H9 (cell line): ENCODE results near the gene HEYL. TPM values are rescaled to one million over a fixed set of nuclear protein-coding genes. Genes with fewer than 3 reads are reported as not detected.

Source experiments
- DNase-seq: peaks from one replicate; pipeline ENCODE4 v3.0.0-alpha.2; 2017
- H2AFZ ChIP-seq: one replicate; pipeline ENCODE4 v1.6.1; 2013; ENCODE audit warnings: mild to moderate bottlenecking, low read length, control low read depth, moderate library complexity
- H2AK5ac ChIP-seq: 2 replicates; pipeline ENCODE4 v1.6.1; 2013; ENCODE audit warnings: low read length, control low read depth, mixed read lengths; ENCODE audit not compliant: insufficient read length
- H2BK120ac ChIP-seq: one replicate; pipeline ENCODE4 v1.6.1; 2013; ENCODE audit warnings: low read depth, mild to moderate bottlenecking, low read length, control low read depth, inconsistent platforms; ENCODE audit not compliant: poor library complexity, severe bottlenecking
- H2BK12ac ChIP-seq: 2 replicates; pipeline ENCODE4 v1.6.1; 2013; ENCODE audit warnings: low read length, control low read depth, mixed read lengths, low read depth; ENCODE audit not compliant: insufficient read length
- H2BK15ac ChIP-seq: 2 replicates; pipeline ENCODE4 v1.6.1; 2013; ENCODE audit warnings: low read depth, low read length, control low read depth
- H2BK20ac ChIP-seq: one replicate; pipeline ENCODE4 v1.6.1; 2013; ENCODE audit warnings: low read depth, mild to moderate bottlenecking, low read length, control low read depth, inconsistent platforms; ENCODE audit not compliant: poor library complexity, severe bottlenecking
- H2BK5ac ChIP-seq: 2 replicates; pipeline ENCODE4 v1.6.1; 2013; ENCODE audit warnings: low read length, control low read depth, mixed read lengths; ENCODE audit not compliant: insufficient read length
- H3K14ac ChIP-seq: 2 replicates; pipeline ENCODE4 v1.6.1; 2013; ENCODE audit warnings: low read length, control low read depth; ENCODE audit not compliant: insufficient read depth
- H3K18ac ChIP-seq: 2 replicates; pipeline ENCODE4 v1.6.1; 2013; ENCODE audit warnings: low read depth, mild to moderate bottlenecking, mixed read lengths, low read length, control low read depth; ENCODE audit not compliant: insufficient read length
- H3K23ac ChIP-seq: 2 replicates; pipeline ENCODE4 v1.6.1; 2013; ENCODE audit warnings: low read length, control low read depth, mixed read lengths, low read depth; ENCODE audit not compliant: insufficient read length
- H3K23me2 ChIP-seq: 2 replicates; pipeline ENCODE4 v1.6.1; 2013; ENCODE audit warnings: low read depth, mild to moderate bottlenecking, mixed read lengths, low read length, control low read depth; ENCODE audit not compliant: insufficient read length, poor library complexity, severe bottlenecking
- H3K27ac ChIP-seq: 2 replicates; pipeline ENCODE4 v1.5.1; 2013; ENCODE audit warnings: low read length, control low read depth, mixed read lengths, low read depth; ENCODE audit not compliant: insufficient read length
- H3K27me3 ChIP-seq: 2 replicates; pipeline ENCODE4 v1.6.1; 2013; ENCODE audit warnings: low read length, control low read depth, inconsistent platforms; ENCODE audit not compliant: insufficient read depth
- H3K4ac ChIP-seq: 2 replicates; pipeline ENCODE4 v1.6.1; 2013; ENCODE audit warnings: low read depth, mild to moderate bottlenecking, control low read depth, inconsistent platforms, low read length, moderate library complexity
- H3K4me1 ChIP-seq: 2 replicates; pipeline ENCODE4 v1.6.1; 2013; ENCODE audit warnings: low read length, control low read depth, inconsistent platforms; ENCODE audit not compliant: insufficient read depth
- H3K4me2 ChIP-seq: 2 replicates; pipeline ENCODE4 v1.6.1; 2013; ENCODE audit warnings: low read length, control low read depth, mixed read lengths; ENCODE audit not compliant: insufficient read length, insufficient read depth
- H3K56ac ChIP-seq: 2 replicates; pipeline ENCODE4 v1.6.1; 2013; ENCODE audit warnings: low read depth, mild to moderate bottlenecking, mixed read lengths, low read length, control low read depth; ENCODE audit not compliant: insufficient read length
- H3K79me1 ChIP-seq: 2 replicates; pipeline ENCODE4 v1.6.1; 2013; ENCODE audit warnings: low read depth, mild to moderate bottlenecking, moderate library complexity, low read length, control low read depth, inconsistent platforms; ENCODE audit not compliant: insufficient read depth, poor library complexity, severe bottlenecking
- H3K79me2 ChIP-seq: 2 replicates; pipeline ENCODE4 v1.6.1; 2013; ENCODE audit warnings: low read length, control low read depth, inconsistent platforms; ENCODE audit not compliant: insufficient read depth
- H3K9ac ChIP-seq: 2 replicates; pipeline ENCODE4 v1.6.1; 2013; ENCODE audit warnings: low read length, control low read depth, mixed read lengths; ENCODE audit not compliant: insufficient read length; ENCODE audit errors: extremely low read depth
- H3K9me3 ChIP-seq: one replicate; pipeline ENCODE4 v1.6.1; 2013; ENCODE audit warnings: low read depth, low read length, inconsistent platforms; ENCODE audit not compliant: control insufficient read depth
- H3T11ph ChIP-seq: one replicate; pipeline ENCODE4 v1.6.1; 2013; ENCODE audit warnings: mild to moderate bottlenecking, low read length, control low read depth, inconsistent platforms
- H4K20me1 ChIP-seq: one replicate; pipeline ENCODE4 v1.6.1; 2013; ENCODE audit not compliant: control insufficient read depth, insufficient read length, insufficient read depth
- H4K5ac ChIP-seq: 2 replicates; pipeline ENCODE4 v1.6.1; 2013; ENCODE audit warnings: low read depth, mild to moderate bottlenecking, mixed read lengths, low read length, control low read depth; ENCODE audit not compliant: insufficient read length
- H4K8ac ChIP-seq: replicated peaks from 2 replicates; pipeline ENCODE4 v1.6.1; 2013; ENCODE audit warnings: low read length, control low read depth, mixed read lengths, low read depth; ENCODE audit not compliant: insufficient read length
- H4K91ac ChIP-seq: 2 replicates; pipeline ENCODE4 v1.6.1; 2013; ENCODE audit warnings: low read depth, mild to moderate bottlenecking, moderate library complexity, mixed read lengths, low read length, control low read depth; ENCODE audit not compliant: insufficient read length
- H3K27ac Mint-ChIP-seq, 3 experiments: 2 replicates in 2 of 3; 3 replicates in 1 of 3; pipeline ENCODE4 v1.8.0; 2020 to 2021; ENCODE audit warnings: mixed read lengths in 3 of 3, mild to moderate bottlenecking in 1 of 3, moderate library complexity in 1 of 3
- H3K27me3 Mint-ChIP-seq: 2 replicates; pipeline ENCODE4 v1.8.0; 2021; ENCODE audit warnings: low read depth, mild to moderate bottlenecking, moderate library complexity, mixed read lengths
- H3K36me3 Mint-ChIP-seq, 3 experiments: 2 replicates in 2 of 3; 3 replicates in 1 of 3; pipeline ENCODE4 v1.8.0; 2020 to 2021; ENCODE audit warnings: low read depth in 3 of 3, mixed read lengths in 3 of 3; ENCODE audit not compliant: insufficient read depth in 1 of 3
- H3K4me1 Mint-ChIP-seq, 2 experiments: 2 replicates each; pipeline ENCODE4 v1.8.0; 2020; ENCODE audit warnings: mixed read lengths in 2 of 2
- H3K4me3 Mint-ChIP-seq, 2 experiments: 2 replicates in 1 of 2; 3 replicates in 1 of 2; pipeline ENCODE4 v1.8.0; 2020 to 2021; ENCODE audit warnings: mild to moderate bottlenecking in 2 of 2, mixed read lengths in 2 of 2, moderate library complexity in 1 of 2
- H3K9me3 Mint-ChIP-seq, 2 experiments: 2 replicates in 1 of 2; 3 replicates in 1 of 2; pipeline ENCODE4 v1.8.0; 2020; ENCODE audit warnings: mild to moderate bottlenecking in 2 of 2, mixed read lengths in 2 of 2, moderate library complexity in 1 of 2
- CTCF ChIP-seq: fragments of 200-600 bp; sonication (generic); conservative IDR thresholded peaks from 3 replicates; pipeline ENCODE4 v1.8.0; 2021; ENCODE audit warnings: antibody characterized with exemption, mild to moderate bottlenecking
- WGBS: extraction: QIAGEN DNeasy Blood & Tissue Kit; methylation state at CpG from one replicate; pipeline ENCODE4 v1.1.7; 2013; ENCODE audit warnings: missing lambda C conversion rate, low lambda C conversion rate, mixed read lengths; ENCODE audit not compliant: insufficient read length; ENCODE audit errors: extremely low coverage; 5-methylcytosine and 5-hydroxymethylcytosine counted together
- total RNA-seq: library from RNA; stranded (reverse); gene quantifications from 2 replicates; pipeline ENCODE4 v1.2.1, GENCODE V29; 2021

The HEYL gene
- total RNA-seq, 1 experiment from 2014 or later: 1.9 TPM

- no peak overlapping the region for H2BK20ac ChIP-seq
These were observed 2.1 kb downstream of the HEYL start for GRCh38 chr1:39637361-39637760.

More at GRCh38 chr1:39637361-39637760, 2.1 kb downstream of the HEYL start:
- no CpG with 5 or more reads among the region's 4 CpGs for WGBS
- H3K27ac ChIP-seq: no peak overlapping the region
- no peak overlapping the region for H2BK12ac ChIP-seq
- no peak overlapping the region for H2BK120ac ChIP-seq
- H3K23ac ChIP-seq: no peak overlapping the region
- no peaks in the 10 kb centered on the region for H3K79me2 ChIP-seq
- H3K27me3 ChIP-seq: peaks cover 13% of the 10 kb centered on the region; the same call in 1 of the 2 replicates
- H2BK15ac ChIP-seq: no peak overlapping the region
- H2AFZ ChIP-seq: no peak overlapping the region
- H3K9ac ChIP-seq: no peak overlapping the region
- H3K23me2 ChIP-seq: no peaks in the 10 kb centered on the region
- H3K4me1 ChIP-seq: peaks cover 3% of the 10 kb centered on the region; the same call in 1 of the 2 replicates
- no peaks in the 10 kb centered on the region for H3K36me3 Mint-ChIP-seq
- no peaks in the 10 kb centered on the region for H4K20me1 ChIP-seq
- H3K9me3 Mint-ChIP-seq: no peaks in the 10 kb centered on the region
- H3K4me3 Mint-ChIP-seq: no peak overlapping the region
- no peak overlapping the region for H3T11ph ChIP-seq
- H3K18ac ChIP-seq: no peak overlapping the region
- no peak overlapping the region for H2BK5ac ChIP-seq
- H3K9me3 ChIP-seq: no peaks in the 10 kb centered on the region
- no peak overlapping the region for H3K56ac ChIP-seq
- no peak overlapping the region for H3K4ac ChIP-seq
- no peak for DNase-seq
- no peaks in the 10 kb centered on the region for H3K79me1 ChIP-seq
- H3K4me1 Mint-ChIP-seq: peaks cover 23 to 25% of the 10 kb centered on the region in 2 experiments
- H3K14ac ChIP-seq: no peak overlapping the region
- H3K4me2 ChIP-seq: no peak overlapping the region
- no peak overlapping the region for H2AK5ac ChIP-seq
- no peak overlapping the region for H3K27ac Mint-ChIP-seq
- no peak for TF ChIP-seq CTCF
- H4K91ac ChIP-seq: no peak overlapping the region
- peaks cover 90% of the 10 kb centered on the region for H3K27me3 Mint-ChIP-seq
- no peak overlapping the region for H4K8ac ChIP-seq
- no peak overlapping the region for H4K5ac ChIP-seq
